PC-3 (cell line): Measurements from ENCODE around the gene HYDIN. TPM values are rescaled to one million over a fixed set of nuclear protein-coding genes. Genes with fewer than 3 reads are reported as not detected.

Experiments
- ATAC-seq: fragments of 200-7000 bp; cut with Tn5 transposase; 2 replicates; pipeline ENCODE4 v1.9.1; 2020; ENCODE audit warnings: mild to moderate bottlenecking, moderate library complexity
- BruUV-seq: library from RNA; stranded (reverse); fragments of 400-500 nt; replicated peaks from 2 replicates; lab custom pipeline; 2021; lab: Mats Ljungman, UMichigan
- CTCF ChIA-PET: fragments of 300-600 bp; sonication (Branson Sonifier 250); formaldehyde crosslinking; loops from one replicate; lab custom pipeline; 2022; ENCODE audit warnings: antibody characterized with exemption; lab: Charles Lee
- POLR2A ChIA-PET: fragments of 300-600 bp; sonication (Branson Sonifier 250); formaldehyde crosslinking; loops from one replicate; lab custom pipeline; 2022; ENCODE audit warnings: antibody characterized with exemption; ENCODE audit not compliant: unreplicated experiment; lab: Charles Lee
- DNase-seq: peaks from one replicate; pipeline ENCODE4 v3.0.0-alpha.2; 2015
- H2AFZ ChIP-seq: fragments of 300-600 bp; sonication (generic); 2 replicates; pipeline ENCODE4 v1.6.0; 2016; ENCODE audit warnings: antibody characterized with exemption, low read length
- H3F3A ChIP-seq: fragments of 300-600 bp; sonication (generic); one replicate; pipeline ENCODE4 v1.6.0; 2017; ENCODE audit warnings: antibody characterized with exemption, low read length, control low read depth, mild to moderate bottlenecking; ENCODE audit not compliant: unreplicated experiment
- H3K27ac ChIP-seq: fragments of 300-600 bp; sonication (generic); 2 replicates; pipeline ENCODE4 v1.5.1; 2016; ENCODE audit warnings: mild to moderate bottlenecking, low read length
- H3K27me3 ChIP-seq: fragments of 300-600 bp; sonication (generic); 2 replicates; pipeline ENCODE4 v1.6.1; 2016; ENCODE audit warnings: low read length, mixed read lengths
- H3K36me3 ChIP-seq: fragments of 300-600 bp; sonication (generic); 2 replicates; pipeline ENCODE4 v1.6.1; 2016; ENCODE audit warnings: low read depth, mixed run types, low read length, mixed read lengths
- H3K4me1 ChIP-seq: fragments of 300-600 bp; sonication (generic); 2 replicates; pipeline ENCODE4 v1.5.1; 2016; ENCODE audit warnings: low read length; ENCODE audit not compliant: insufficient read depth
- H3K4me2 ChIP-seq: fragments of 300-600 bp; sonication (generic); 2 replicates; pipeline ENCODE4 v1.6.0; 2016; ENCODE audit warnings: low read length
- H3K4me3 ChIP-seq: fragments of 300-600 bp; sonication (generic); 2 replicates; pipeline ENCODE4 v1.5.1; 2016; ENCODE audit warnings: mild to moderate bottlenecking, low read length, mixed read lengths
- H3K79me2 ChIP-seq: fragments of 300-600 bp; sonication (generic); 2 replicates; pipeline ENCODE4 v1.6.1; 2017; ENCODE audit warnings: low read length, mixed read lengths
- H3K9ac ChIP-seq: fragments of 300-600 bp; sonication (generic); 2 replicates; pipeline ENCODE4 v1.6.0; 2016; ENCODE audit warnings: mild to moderate bottlenecking, low read length
- H3K9me2 ChIP-seq: fragments of 300-600 bp; sonication (generic); replicated peaks from 2 replicates; pipeline ENCODE4 v1.6.1; 2016; ENCODE audit warnings: mixed run types, low read length, mixed read lengths
- H3K9me3 ChIP-seq: fragments of 300-600 bp; sonication (generic); 2 replicates; pipeline ENCODE4 v1.6.1; 2016; ENCODE audit warnings: low read length, mixed read lengths
- H4K20me1 ChIP-seq: fragments of 300-600 bp; sonication (generic); 2 replicates; pipeline ENCODE4 v1.6.1; 2016; ENCODE audit warnings: low read length, mixed read lengths
- CTCF ChIP-seq: fragments of 300-600 bp; sonication (generic); conservative IDR thresholded peaks from 2 replicates; pipeline ENCODE4 v1.5.1; 2017; ENCODE audit warnings: antibody characterized with exemption, low read depth, mild to moderate bottlenecking, low read length
- EZH2 ChIP-seq: fragments of 300-600 bp; sonication (generic); IDR thresholded peaks from one replicate; pipeline ENCODE4 v1.6.1; 2017; ENCODE audit warnings: antibody characterized with exemption, mild to moderate bottlenecking, low read length; ENCODE audit not compliant: unreplicated experiment
- EZH2phosphoT487 ChIP-seq: fragments of 300-600 bp; sonication (generic); IDR thresholded peaks from 2 replicates; pipeline ENCODE4 v1.6.1; 2018; ENCODE audit warnings: mild to moderate bottlenecking, antibody characterized with exemption, low read length, borderline replicate concordance
- intact Hi-C: fragments of 100-400 bp; cut with micrococcal nuclease; formaldehyde crosslinking; loops from 2 replicates; pipeline ENCODE4 v1.9.0; 2023
- total RNA-seq: library from RNA; depleted of rRNA; stranded (reverse); fragments of >200 nt; gene quantifications from 2 replicates; pipeline ENCODE4 v1.2.3, GENCODE V29; 2014

HYDIN gene
- total RNA-seq, 1 experiment from 2014 or later, result 0.69 TPM

- Histone ChIP-seq H2AFZ (no peak overlapping the region), H3K9me3 (no peaks in the 10 kb centered on the region), H4K20me1 (no peaks in the 10 kb centered on the region), H3K27ac (no peak overlapping the region), H3K36me3 (peaks cover 13% of the 10 kb centered on the region), H3K4me3 (no peak overlapping the region), H3K79me2 (no peaks in the 10 kb centered on the region), H3F3A (no peaks in the 10 kb centered on the region), H3K4me2 (no peak overlapping the region), H3K4me1 (no peaks in the 10 kb centered on the region), H3K9me2 (no peaks in the 10 kb centered on the region), H3K9ac (no peak overlapping the region), H3K27me3 (no peaks in the 10 kb centered on the region)
- DNase-seq (no peak), ATAC-seq (no peak)
- intact Hi-C loops, result no loop called here
- no peak for TF ChIP-seq EZH2
- no peak for TF ChIP-seq CTCF
- no peak for TF ChIP-seq EZH2phosphoT487
- BruUV-seq, result no TSS peak
- CTCF ChIA-PET, result no interaction called here
- POLR2A ChIA-PET, result no interaction called here
These were observed 444.3 kb downstream of the HYDIN start for GRCh38 chr16:70786020-70786755.

- ATAC-seq (no peak), DNase-seq (no peak)
- no TSS peak for BruUV-seq
- ChIA-PET CTCF (no interaction called here), POLR2A (no interaction called here)
- Histone ChIP-seq H3K36me3 (peaks cover 20% of the 10 kb centered on the region), H3K4me1 (no peaks in the 10 kb centered on the region), H3K4me3 (no peak overlapping the region), H3K9ac (no peak overlapping the region), H3K9me3 (no peaks in the 10 kb centered on the region), H3K4me2 (no peak overlapping the region), H3K79me2 (no peaks in the 10 kb centered on the region), H3F3A (no peaks in the 10 kb centered on the region), H3K27me3 (no peaks in the 10 kb centered on the region), H3K9me2 (no peaks in the 10 kb centered on the region), H4K20me1 (no peaks in the 10 kb centered on the region), H3K27ac (no peak overlapping the region), H2AFZ (no peak overlapping the region)
- intact Hi-C loops, result no loop called here
- TF ChIP-seq EZH2phosphoT487, result no peak
- no peak for TF ChIP-seq CTCF
- no peak for TF ChIP-seq EZH2
These were observed 445.6 kb downstream of the HYDIN start for GRCh38 chr16:70784692-70785555.
